MCF 10A (cell line): ENCODE measurements around the gene SH3RF1. TPM values are rescaled to one million over a fixed set of nuclear protein-coding genes. Genes with fewer than 3 reads are reported as not detected.

ENCODE experiments used
- BruUV-seq: library from RNA; stranded (reverse); fragments of 400-500 nt; replicated peaks from 2 replicates; lab custom pipeline; 2021; lab: Mats Ljungman, UMichigan
- CTCF ChIA-PET: fragments of 300-600 bp; sonication (Branson Sonifier 250); formaldehyde crosslinking; extraction: SDS; loops from one replicate; lab custom pipeline; 2021; ENCODE audit warnings: antibody characterized with exemption, inconsistent platforms; lab: Yijun Ruan, JAX
- POLR2A ChIA-PET: fragments of 300-600, 350-650 bp; sonication (Branson Sonifier 250); formaldehyde crosslinking; extraction: SDS; loops from one replicate; lab custom pipeline; 2020; ENCODE audit warnings: antibody characterized with exemption, inconsistent platforms; lab: Yijun Ruan, JAX
- DNase-seq: peaks from one replicate; pipeline ENCODE4 v3.0.0-alpha.2; 2018; ENCODE audit not compliant: unreplicated experiment
- H3K27ac Mint-ChIP-seq: one replicate; pipeline ENCODE4 v1.8.0; 2022; ENCODE audit warnings: mild to moderate bottlenecking, low read depth, mixed read lengths; ENCODE audit not compliant: unreplicated experiment
- H3K27me3 Mint-ChIP-seq: one replicate; pipeline ENCODE4 v1.8.0; 2022; ENCODE audit warnings: mixed read lengths; ENCODE audit not compliant: insufficient read depth, unreplicated experiment
- H3K36me3 Mint-ChIP-seq: one replicate; pipeline ENCODE4 v1.8.0; 2022; ENCODE audit warnings: mild to moderate bottlenecking, moderate library complexity, mixed read lengths; ENCODE audit not compliant: insufficient read depth, unreplicated experiment
- H3K4me1 Mint-ChIP-seq: one replicate; pipeline ENCODE4 v1.8.0; 2022; ENCODE audit warnings: mixed read lengths; ENCODE audit not compliant: insufficient read depth, unreplicated experiment
- H3K4me3 Mint-ChIP-seq: one replicate; pipeline ENCODE4 v1.8.0; 2022; ENCODE audit warnings: mild to moderate bottlenecking, moderate library complexity, mixed read lengths; ENCODE audit not compliant: unreplicated experiment
- H3K9me3 Mint-ChIP-seq: one replicate; pipeline ENCODE4 v1.8.0; 2022; ENCODE audit warnings: mixed read lengths; ENCODE audit not compliant: unreplicated experiment
- intact Hi-C: fragments of 100-400 bp; cut with micrococcal nuclease; formaldehyde crosslinking; loops from 2 replicates; pipeline ENCODE4 v1.14.1; 2022
- total RNA-seq: library from RNA; stranded (reverse); gene quantifications from 2 replicates; pipeline ENCODE4 v1.2.3, GENCODE V29; 2022
- TF ChIP-seq, protein P1 (sequence below): fragments of 200-600 bp; IDR thresholded peaks from one replicate; pipeline ENCODE4 v1.8.0; 2022; ENCODE audit warnings: antibody characterized with exemption, mild to moderate bottlenecking; ENCODE audit not compliant: unreplicated experiment

The SH3RF1 gene
- total RNA-seq, 1 experiment from 2014 or later, result 17.4 TPM

GRCh38 chr4:169084954-169085353, 185.8 kb downstream of the SH3RF1 start:
- intact Hi-C loops, result no loop called here
- DNase-seq, result no peak
- TF ChIP-seq, protein P1, sequence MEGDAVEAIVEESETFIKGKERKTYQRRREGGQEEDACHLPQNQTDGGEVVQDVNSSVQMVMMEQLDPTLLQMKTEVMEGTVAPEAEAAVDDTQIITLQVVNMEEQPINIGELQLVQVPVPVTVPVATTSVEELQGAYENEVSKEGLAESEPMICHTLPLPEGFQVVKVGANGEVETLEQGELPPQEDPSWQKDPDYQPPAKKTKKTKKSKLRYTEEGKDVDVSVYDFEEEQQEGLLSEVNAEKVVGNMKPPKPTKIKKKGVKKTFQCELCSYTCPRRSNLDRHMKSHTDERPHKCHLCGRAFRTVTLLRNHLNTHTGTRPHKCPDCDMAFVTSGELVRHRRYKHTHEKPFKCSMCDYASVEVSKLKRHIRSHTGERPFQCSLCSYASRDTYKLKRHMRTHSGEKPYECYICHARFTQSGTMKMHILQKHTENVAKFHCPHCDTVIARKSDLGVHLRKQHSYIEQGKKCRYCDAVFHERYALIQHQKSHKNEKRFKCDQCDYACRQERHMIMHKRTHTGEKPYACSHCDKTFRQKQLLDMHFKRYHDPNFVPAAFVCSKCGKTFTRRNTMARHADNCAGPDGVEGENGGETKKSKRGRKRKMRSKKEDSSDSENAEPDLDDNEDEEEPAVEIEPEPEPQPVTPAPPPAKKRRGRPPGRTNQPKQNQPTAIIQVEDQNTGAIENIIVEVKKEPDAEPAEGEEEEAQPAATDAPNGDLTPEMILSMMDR, result no peak
- ChIA-PET POLR2A (interaction anchor here (0.6 kb wide), 1 partner anchor 8 kb away, joined by 3 read pairs; no protein-coding TSS in a partner anchor), CTCF (interaction anchor here (0.8 kb wide), 1 partner anchor 227 kb away, joined by 3 read pairs; no protein-coding TSS in a partner anchor)
- Mint-ChIP-seq H3K36me3 (peaks cover 11% of the 10 kb centered on the region), H3K4me3 (no peak overlapping the region), H3K4me1 (peaks cover 11% of the 10 kb centered on the region), H3K27me3 (no peaks in the 10 kb centered on the region), H3K27ac (no peak overlapping the region), H3K9me3 (peaks cover 7% of the 10 kb centered on the region)
- no TSS peak for BruUV-seq

DNA sequence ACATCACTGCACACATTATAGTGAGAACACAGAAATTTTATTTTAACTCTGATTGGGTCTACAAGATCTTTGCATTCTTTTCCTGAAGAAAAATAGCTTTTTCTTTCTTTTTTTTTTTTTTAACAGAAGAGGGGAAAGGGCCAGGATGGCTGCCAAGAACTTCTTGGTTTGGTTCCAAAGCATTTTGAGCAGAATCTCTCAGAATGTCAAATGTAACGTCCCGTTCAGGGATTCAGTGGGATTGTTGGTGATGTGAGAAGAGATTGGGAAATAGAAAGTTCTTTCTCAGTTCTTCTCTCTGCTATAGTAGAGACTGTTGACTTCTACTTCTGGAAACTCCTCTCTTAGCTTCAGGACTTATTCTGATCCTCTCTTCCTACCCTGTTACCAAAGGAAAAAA, 189.8 kb downstream of the SH3RF1 start:
- POLR2A ChIA-PET, result interaction anchor here (0.8 kb wide), 1 partner anchor 10 kb away, joined by 3 read pairs; no protein-coding TSS in a partner anchor
- no TSS peak for BruUV-seq
- peaks cover 11% of the 10 kb centered on the region for H3K4me1 Mint-ChIP-seq
- no peaks in the 10 kb centered on the region for H3K27me3 Mint-ChIP-seq
- TF ChIP-seq, protein P1, result no peak
- intact Hi-C loops, result no loop called here
- H3K27ac Mint-ChIP-seq, result peak overlapping the region; percentile 23
- peak; percentile 29 for DNase-seq
- H3K4me3 Mint-ChIP-seq, result no peak overlapping the region
- no peaks in the 10 kb centered on the region for H3K36me3 Mint-ChIP-seq
- H3K9me3 Mint-ChIP-seq, result no peaks in the 10 kb centered on the region
- CTCF ChIA-PET, result no interaction called here

DNA sequence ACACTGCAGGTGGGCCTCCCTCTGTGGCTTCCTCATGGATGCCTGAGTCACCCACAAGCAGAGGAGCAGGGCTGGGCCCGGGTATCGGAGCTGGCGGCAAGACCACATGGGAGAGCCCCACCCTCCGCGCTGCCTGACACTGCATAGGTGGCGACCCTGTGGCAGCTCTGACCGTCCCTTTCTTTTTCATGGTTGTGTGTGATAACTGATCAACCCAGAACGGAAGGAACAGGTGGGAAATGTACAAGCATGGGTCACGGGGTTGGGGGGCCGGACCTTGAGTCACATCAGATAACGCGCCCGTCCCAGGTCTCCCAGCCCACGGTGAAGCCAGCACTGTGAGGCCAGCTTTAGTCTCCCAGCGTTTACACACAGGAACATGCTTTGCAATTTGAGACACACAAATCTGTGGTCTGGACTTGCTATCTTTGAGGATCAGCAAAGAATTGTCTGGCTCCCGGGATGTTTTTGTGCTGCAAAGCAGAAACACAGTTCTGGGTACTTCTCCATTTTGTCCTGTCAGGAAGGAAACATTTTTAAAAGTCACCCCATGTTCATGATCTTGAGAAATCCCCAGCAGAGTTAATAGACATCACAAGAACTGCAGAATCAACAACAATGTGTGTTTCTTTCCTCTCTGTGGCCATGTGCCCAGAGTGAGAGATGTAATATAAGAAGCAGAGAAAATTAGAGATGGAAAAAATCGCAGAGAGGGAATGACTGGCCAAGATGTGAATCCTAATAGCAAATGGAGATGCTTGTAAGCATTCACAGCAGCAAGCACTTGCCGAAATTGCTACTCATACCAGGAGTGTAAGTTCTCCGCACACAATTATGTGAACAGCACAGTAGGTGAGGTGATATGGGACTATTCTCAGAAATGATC, 190.6 kb downstream of the SH3RF1 start:
- no TSS peak for BruUV-seq
- H3K27ac Mint-ChIP-seq, result no peak overlapping the region
- H3K4me1 Mint-ChIP-seq, result peaks cover 11% of the 10 kb centered on the region
- H3K27me3 Mint-ChIP-seq, result no peaks in the 10 kb centered on the region
- ChIA-PET CTCF (interaction anchor here (0.7 kb wide), 1 partner anchor 8 kb away, joined by 3 read pairs; no protein-coding TSS in a partner anchor), POLR2A (no interaction called here)
- no peaks in the 10 kb centered on the region for H3K36me3 Mint-ChIP-seq
- intact Hi-C loops, result no loop called here
- no peak overlapping the region for H3K4me3 Mint-ChIP-seq
- DNase-seq, result peak; percentile 16
- H3K9me3 Mint-ChIP-seq, result no peaks in the 10 kb centered on the region
- TF ChIP-seq, protein P1, result no peak

DNA sequence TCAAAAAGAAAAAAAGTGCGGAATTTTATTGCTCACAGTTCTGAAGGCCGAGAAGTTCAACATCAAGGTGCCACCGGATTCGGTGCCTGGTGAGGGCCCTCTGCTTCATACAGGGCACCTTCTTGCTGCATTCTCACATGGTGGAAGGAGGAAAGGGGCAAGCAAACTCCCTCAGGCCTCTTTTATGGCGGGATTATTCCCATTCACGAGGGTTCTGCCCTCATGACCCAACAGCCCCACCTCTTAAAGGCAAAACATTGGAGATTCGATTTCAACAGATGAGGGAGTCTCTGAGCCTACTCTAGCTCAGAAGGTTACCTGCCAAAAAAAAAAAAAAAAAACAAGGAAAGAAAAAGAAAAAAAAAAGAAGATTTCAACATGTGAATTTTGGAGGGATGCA, 196.6 kb downstream of the SH3RF1 start:
- ChIA-PET POLR2A (no interaction called here), CTCF (no interaction called here)
- Mint-ChIP-seq H3K4me1 (peaks cover 17% of the 10 kb centered on the region), H3K27me3 (no peaks in the 10 kb centered on the region), H3K36me3 (no peaks in the 10 kb centered on the region), H3K27ac (no peak overlapping the region), H3K4me3 (no peak overlapping the region), H3K9me3 (no peaks in the 10 kb centered on the region)
- intact Hi-C loops, result no loop called here
- DNase-seq, result no peak
- TF ChIP-seq, protein P1, result no peak
- BruUV-seq, result no TSS peak
